ENCODE results near the gene TOP3B. TPM values are rescaled to one million over a fixed set of nuclear protein-coding genes. Genes with fewer than 3 reads are reported as not detected.
A peak's percentile ranks its signal among the peaks of the same experiment; 100 is the strongest.

The TOP3B gene
- total and polyA plus RNA-seq, 9 of the 15 experiments (the other 6 are each of a cell fraction or from before 2014, with no cell fraction given): 3.0 to 188 (median 112) TPM

GRCh38 chr22:22030493-22031182 lies 48.1 kb upstream of the TOP3B start (continued):
- TF ChIP-seq ELK1 (CRISPR knock-in tag; IDR thresholded peaks at IDR 0.05): peak; percentile 65; the same call in 1 of the 2 replicates
- no peak for TF ChIP-seq CBX8 (IDR thresholded peaks at IDR 0.05; ENCODE audit: borderline replicate concordance, extremely low read depth, low read depth, low read length, poor library complexity, severe bottlenecking)
- TF ChIP-seq CREB1 (IDR thresholded peaks at IDR 0.05): no peak; the same call in 1 of the 2 replicates
- TF ChIP-seq CREB1 (CRISPR knock-in tag; IDR thresholded peaks at IDR 0.05): peak; percentile 40; the same call in 1 of the 2 replicates
- TF ChIP-seq HIVEP1 (CRISPR knock-in tag; IDR thresholded peaks at IDR 0.05): no peak
- TF ChIP-seq RBM17 (IDR thresholded peaks at IDR 0.05; ENCODE audit: borderline replicate concordance, low read depth, low read length): no peak
- TF ChIP-seq ZNF217 (CRISPR knock-in tag; IDR thresholded peaks at IDR 0.05): no peak
- TF ChIP-seq YY1 (IDR thresholded peaks at IDR 0.05; ENCODE audit: borderline replicate concordance in 1 of 3, control insufficient read depth in 1 of 3, extremely low read depth in 1 of 3, insufficient read depth in 3 of 3, insufficient read length in 1 of 3, insufficient replicate concordance in 2 of 3, low read depth in 1 of 3, low read length in 2 of 3): peak in 1 of 3 experiments; percentile 56
- TF ChIP-seq SIX5 (IDR thresholded peaks at IDR 0.05; ENCODE audit: borderline replicate concordance in 1 of 2, insufficient read depth in 1 of 2, low read depth in 1 of 2, low read length in 2 of 2): no peak
- no peak for TF ChIP-seq NFE2L1 (tag; IDR thresholded peaks at IDR 0.05; ENCODE audit: borderline replicate concordance, low read depth)
- TF ChIP-seq CCAR2 (IDR thresholded peaks at IDR 0.05; ENCODE audit: low read depth, low read length): no peak
- no peak for TF ChIP-seq ZC3H11A (IDR thresholded peaks at IDR 0.05; ENCODE audit: low read depth, low read length)
- 0 out of 2 replicates have a peak, but pooled peaks have one; percentile 14 for TF ChIP-seq ZNF609 (CRISPR knock-in tag; IDR thresholded peaks at IDR 0.05; ENCODE audit: borderline replicate concordance)
- no peak for TF ChIP-seq JUND (IDR thresholded peaks at IDR 0.05; ENCODE audit: borderline replicate concordance, low read depth, low read length)
- TF ChIP-seq JUND (tag; IDR thresholded peaks at IDR 0.05; ENCODE audit: borderline replicate concordance, low read depth, low read length): no peak
- TF ChIP-seq CTCFL (IDR thresholded peaks at IDR 0.05; ENCODE audit: borderline replicate concordance, insufficient read depth, low read depth, low read length, poor library complexity, severe bottlenecking): no peak
